Mucosa of descending colon (tissue), 3 donors: ENCODE data around the gene TCF15. TPM values are rescaled to one million over a fixed set of nuclear protein-coding genes. Genes with fewer than 3 reads are reported as not detected.

ENCODE experiments used
- ATAC-seq: fragments of 200-7000 bp; cut with Tn5 transposase; one replicate; pipeline ENCODE4 v1.9.1; 2020; ENCODE audit warnings: mild to moderate bottlenecking, moderate library complexity
- DNase-seq, 3 donors: peaks; one replicate each; pipeline ENCODE4 v3.0.0-alpha.2; 2020
- H3K36me3 ChIP-seq: fragments of 200-600 bp; one replicate; pipeline ENCODE4 v1.8.0; 2021; ENCODE audit warnings: low read depth, mild to moderate bottlenecking
- H3K4me1 ChIP-seq: fragments of 200-600 bp; one replicate; pipeline ENCODE4 v1.8.0; 2021; ENCODE audit warnings: low read depth, mild to moderate bottlenecking
- H3K4me3 ChIP-seq: fragments of 200-600 bp; one replicate; pipeline ENCODE4 v1.8.0; 2021; ENCODE audit warnings: mild to moderate bottlenecking
- H3K9me3 ChIP-seq: fragments of 200-600 bp; one replicate; pipeline ENCODE4 v1.8.0; 2021; ENCODE audit warnings: mild to moderate bottlenecking
- CTCF ChIP-seq: fragments of 200-600 bp; IDR thresholded peaks from one replicate; pipeline ENCODE4 v1.8.0; 2022; ENCODE audit warnings: antibody characterized with exemption, mild to moderate bottlenecking
- intact Hi-C, 2 donors: fragments of 100-400 bp; cut with DNase I in 1 of 2; cut with micrococcal nuclease in 1 of 2; formaldehyde crosslinking; loops; one replicate each; pipeline versions ENCODE4 v1.11.0 to v1.11.1; 2022; cut with DNase I, micrococcal nuclease
- total RNA-seq, 3 donors: library from RNA; stranded (reverse); fragmentation: NEBNext Ultra II Directional in 2 of 3; extraction: Animal tissue kit (Norgen Biotek cat#: 25700) in 2 of 3; gene quantifications; one replicate each; pipeline versions ENCODE4 v1.2.1 to v1.2.4, GENCODE V29; 2021 to 2023
- donor health status: DM: no; HTN: no; CAD: no; lungs with moderate emphysema.
- donor health status: DM: no; HTN: no; CAD: no.
- donor health status: DM: no; HTN: yes; CAD: no.

Gene TCF15
- total RNA-seq, 3 donors from 2014 or later = 0.82 TPM; not detected in 2

DNA sequence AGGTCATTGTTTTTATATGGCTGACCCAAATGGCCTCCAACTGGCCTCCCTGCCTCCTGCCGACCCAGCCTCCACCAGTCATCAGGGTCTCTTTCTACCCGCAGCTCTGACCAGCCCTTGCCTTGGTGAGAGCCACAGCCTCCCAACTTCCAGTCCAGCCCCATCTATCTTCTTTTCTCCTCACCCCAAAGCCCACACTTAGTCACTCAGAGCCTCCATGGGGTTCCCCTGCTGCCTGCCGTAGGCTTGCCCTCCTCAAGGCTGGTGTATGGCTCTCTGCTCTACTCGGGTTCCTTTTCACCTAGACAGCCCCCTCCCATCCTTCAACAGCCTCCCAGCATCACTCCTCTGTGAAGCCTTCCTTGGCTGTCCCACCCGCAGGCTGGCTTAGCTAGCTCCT is 18.2 kb downstream of the TCF15 start:
- Histone ChIP-seq H3K4me3 (no peak overlapping the region), H3K9me3 (no peaks in the 10 kb centered on the region), H3K36me3 (no peaks in the 10 kb centered on the region), H3K4me1 (no peaks in the 10 kb centered on the region)
- no peak for ATAC-seq
- intact Hi-C loops = no loop called here
- DNase-seq = no peak
- no peak for TF ChIP-seq CTCF

DNA sequence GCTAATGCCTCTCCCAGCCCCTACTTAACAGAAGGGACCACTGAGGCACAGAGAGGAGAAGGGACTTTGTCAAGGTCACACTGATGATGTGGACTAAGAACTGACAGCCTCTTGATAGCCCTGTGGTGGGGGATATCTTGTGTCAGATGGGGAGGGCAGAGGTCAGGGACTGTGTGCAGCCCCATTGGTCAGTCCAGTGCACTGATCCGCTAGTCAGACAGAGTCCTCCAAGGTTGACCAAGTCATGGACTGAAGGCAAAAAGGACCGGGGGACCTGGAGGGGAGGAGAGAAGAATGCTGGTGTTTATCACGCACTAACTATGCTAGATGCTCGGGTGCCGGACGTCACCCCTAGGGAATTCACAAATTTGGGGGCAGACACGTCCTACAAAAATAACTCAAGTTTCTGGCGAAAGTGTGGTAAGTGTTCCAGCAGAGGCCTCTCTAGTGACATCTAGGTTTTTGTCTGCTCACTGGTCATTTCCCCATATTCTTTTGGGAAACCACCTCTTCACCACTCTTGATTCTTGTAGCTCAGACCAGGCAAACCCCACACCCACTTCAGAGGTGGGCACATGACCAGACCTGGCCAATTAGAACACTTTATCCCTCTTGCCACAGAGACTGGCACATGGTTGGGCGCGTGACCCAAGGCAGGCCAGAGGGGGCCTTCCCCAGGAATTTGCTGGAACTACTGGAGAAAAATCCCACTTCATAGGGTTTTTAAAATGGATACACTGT is 21.0 kb downstream of the TCF15 start:
- DNase-seq (no peak), ATAC-seq (no peak)
- H3K4me3 ChIP-seq = no peak overlapping the region
- intact Hi-C loops = no loop called here
- no peaks in the 10 kb centered on the region for H3K4me1 ChIP-seq
- no peaks in the 10 kb centered on the region for H3K36me3 ChIP-seq
- no peak for TF ChIP-seq CTCF
- no peaks in the 10 kb centered on the region for H3K9me3 ChIP-seq

DNA sequence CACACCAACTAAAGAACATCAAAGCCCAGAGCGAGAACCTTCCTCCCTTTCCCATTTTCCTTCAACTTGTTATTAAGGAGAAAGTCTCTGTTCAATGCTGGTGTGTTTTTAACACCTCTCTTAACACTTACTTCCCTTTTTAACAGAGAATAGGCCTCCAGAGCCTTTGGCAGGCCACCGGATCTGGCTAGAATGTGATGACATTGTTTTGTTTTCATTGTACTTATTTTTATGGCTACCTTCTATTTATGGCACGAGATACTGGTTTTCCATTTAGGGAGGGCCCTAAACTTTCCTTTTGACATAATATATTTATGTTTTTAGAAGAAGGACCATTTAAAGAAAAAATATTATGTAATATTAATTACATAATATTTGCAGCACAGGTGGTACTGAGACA is 21.6 kb downstream of the TCF15 start:
- no peak for TF ChIP-seq CTCF
- no peak for ATAC-seq
- Histone ChIP-seq H3K4me3 (no peak overlapping the region), H3K4me1 (no peaks in the 10 kb centered on the region), H3K9me3 (no peaks in the 10 kb centered on the region), H3K36me3 (no peaks in the 10 kb centered on the region)
- intact Hi-C loops = no loop called here
- DNase-seq = no peak

DNA sequence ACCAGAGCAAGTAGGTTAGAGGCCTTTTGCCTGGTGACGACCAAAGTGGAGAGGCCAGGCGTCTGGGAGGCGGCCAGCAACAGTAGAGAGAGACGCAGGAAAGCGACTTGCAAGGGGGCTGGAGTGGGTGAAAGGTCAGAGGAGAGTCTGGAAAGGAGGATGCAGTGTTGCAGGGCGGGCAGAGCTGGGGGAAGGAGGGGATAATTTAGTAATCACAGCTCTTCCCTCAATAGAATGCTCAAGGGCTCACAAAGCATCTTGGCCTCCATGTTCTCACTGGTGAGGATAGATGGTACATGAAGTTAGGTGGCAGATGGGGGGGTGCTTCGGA is 25.2 kb downstream of the TCF15 start:
- ATAC-seq (no peak), DNase-seq (no peak)
- TF ChIP-seq CTCF = no peak
- intact Hi-C loops = no loop called here
- Histone ChIP-seq H3K36me3 (no peaks in the 10 kb centered on the region), H3K4me3 (no peak overlapping the region), H3K4me1 (no peaks in the 10 kb centered on the region), H3K9me3 (no peaks in the 10 kb centered on the region)

- DNase-seq = no peak
- H3K36me3 ChIP-seq = no peaks in the 10 kb centered on the region
- H3K4me3 ChIP-seq = no peak overlapping the region
- peak; percentile 33 for ATAC-seq
- TF ChIP-seq CTCF = no peak
- intact Hi-C loops = no loop called here
- H3K9me3 ChIP-seq = no peaks in the 10 kb centered on the region
- H3K4me1 ChIP-seq = no peaks in the 10 kb centered on the region
Measured at GRCh38 chr20:584161-584970, 25.7 kb downstream of the TCF15 start.
